ENCODE data around the gene UBL3. TPM values are rescaled to one million over a fixed set of nuclear protein-coding genes. Genes with fewer than 3 reads are reported as not detected.

The UBL3 gene
- total and polyA plus RNA-seq, 2 of the 8 experiments (the other 6 are each of a cell fraction or from before 2014, with no cell fraction given) = 5.3 to 16.1 TPM

DNA sequence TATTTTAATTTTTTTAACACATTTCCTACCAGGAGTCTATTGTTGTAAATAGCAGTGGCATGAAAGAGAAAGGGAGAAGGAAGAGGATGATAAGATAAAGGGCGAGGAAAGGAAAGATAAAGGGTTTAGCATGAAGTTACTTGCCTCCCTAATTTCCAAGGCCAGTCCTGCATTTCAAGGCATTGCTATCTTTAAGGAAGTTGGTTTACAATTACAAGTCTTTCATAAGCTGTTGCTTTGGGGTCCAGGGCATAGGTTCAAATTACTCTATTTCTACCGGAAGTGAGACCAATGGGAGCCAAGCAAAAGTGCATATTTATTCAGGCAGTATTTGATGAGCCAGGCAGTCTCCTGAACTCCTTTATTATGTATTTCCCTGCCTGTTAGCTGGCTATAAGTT is 27.7 kb upstream of the UBL3 start:
- CTCF ChIA-PET (ENCODE audit: partially characterized antibody) = interaction anchor here (1.2 to 1.5 kb wide), 4 partner anchors 11 to 237 kb away, joined by 3 to 4 read pairs (median 3); no protein-coding TSS in a partner anchor
- Histone ChIP-seq H3K4me1 (replicated peaks in 1 of 4; ENCODE audit: control insufficient read depth in 3 of 4, insufficient read depth in 4 of 4, low read length in 3 of 4) (peaks cover 0 to 10% (median 5%) of the 10 kb centered on the region in 4 experiments; a peak in 4 of 7 replicates), H4K20me1 (replicated peaks in 1 of 2; ENCODE audit: control insufficient read depth in 1 of 2, insufficient read depth in 2 of 2, low read length in 2 of 2) (no peaks in the 10 kb centered on the region), H2BK12ac (ENCODE audit: low read depth, low read length) (no peak overlapping the region), H4K8ac (ENCODE audit: extremely low read depth, insufficient read depth, low read length) (no peak overlapping the region), H2AK5ac (ENCODE audit: low read depth, low read length) (no peak overlapping the region), H3K27ac (ENCODE audit: low read depth, low read length) (no peak overlapping the region), H4K91ac (replicated peaks; ENCODE audit: insufficient read length, low read length) (no peak overlapping the region), H3K9ac (replicated peaks in 1 of 4; ENCODE audit: extremely low read depth in 1 of 4, low read depth in 3 of 4, low read length in 3 of 4) (no peak overlapping the region), H3K4me3 (ENCODE audit: extremely low read depth in 1 of 4, insufficient read depth in 2 of 4, low read depth in 3 of 4, low read length in 4 of 4) (no peak overlapping the region), H3K56ac (replicated peaks; ENCODE audit: insufficient read length, low read depth, low read length) (no peak overlapping the region), H3K79me2 (ENCODE audit: control insufficient read depth in 1 of 2, insufficient read depth in 2 of 2, low read length in 2 of 2) (no peaks in the 10 kb centered on the region), H2BK5ac (ENCODE audit: low read depth, low read length) (no peak overlapping the region), H2BK120ac (replicated peaks; ENCODE audit: low read depth, low read length) (no peak overlapping the region), H3K18ac (ENCODE audit: extremely low read depth, low read length) (no peak overlapping the region), H3K4ac (replicated peaks; ENCODE audit: insufficient read length, low read depth, low read length) (no peak overlapping the region), H3K23me2 (ENCODE audit: low read depth, low read length) (no peaks in the 10 kb centered on the region), H2BK20ac (ENCODE audit: low read length) (no peak overlapping the region), H3K27me3 (replicated peaks in 1 of 4; ENCODE audit: control insufficient read depth in 3 of 4, extremely low read depth in 1 of 4, insufficient read depth in 3 of 4, low read length in 3 of 4) (no peaks in the 10 kb centered on the region), H2AFZ (ENCODE audit: low read length) (no peak overlapping the region), H2BK15ac (ENCODE audit: low read length) (no peak overlapping the region), H4K5ac (ENCODE audit: insufficient read length, low read depth, low read length) (no peak overlapping the region), H3K36me3 (ENCODE audit: control insufficient read depth in 2 of 4, insufficient read depth in 4 of 4, low read length in 3 of 4) (no peaks in the 10 kb centered on the region), H3K23ac (ENCODE audit: insufficient read length) (no peak overlapping the region), H3K79me1 (ENCODE audit: low read depth, low read length) (no peaks in the 10 kb centered on the region), H3K14ac (ENCODE audit: insufficient read length) (no peak overlapping the region), H3K4me2 (ENCODE audit: insufficient read depth in 1 of 2, low read depth in 2 of 2, low read length in 2 of 2) (no peak overlapping the region), H3K9me3 (ENCODE audit: insufficient read depth in 2 of 2, low read depth in 1 of 2, low read length in 1 of 2) (no peaks in the 10 kb centered on the region)
- 58 to 100% methylated on average over 1 to 2 of the region's 2 CpGs for WGBS, 2 experiments (ENCODE audit: extremely low coverage in 1 of 2, insufficient coverage in 1 of 2, insufficient read length in 1 of 2, insufficient replicate concordance in 2 of 2, low coverage in 1 of 2, low lambda C conversion rate in 2 of 2, missing lambda C conversion rate in 1 of 2)
- POLR2A ChIA-PET (ENCODE audit: partially characterized antibody) = interaction anchor here (0.8 to 2.0 kb wide), 3 partner anchors 13 to 564 kb away, joined by 3 to 4 read pairs (median 3); no protein-coding TSS in a partner anchor
- DNase-seq (ENCODE audit: low read depth in 1 of 2, low spot score in 2 of 2) = no peak
- no peak for FAIRE-seq
- TF ChIP-seq RXRA (IDR thresholded peaks at IDR 0.05; ENCODE audit: insufficient read depth, low read depth, low read length) (no peak), MAX (IDR thresholded peaks at IDR 0.05) (no peak), ASH2L (IDR thresholded peaks at IDR 0.05; ENCODE audit: low read length) (no peak), POLR2AphosphoS5 (IDR thresholded peaks at IDR 0.05; ENCODE audit: low read depth, low read length) (no peak), CTBP2 (IDR thresholded peaks at IDR 0.05; ENCODE audit: borderline replicate concordance, insufficient read depth, insufficient read length, low read length) (no peak), TCF12 (IDR thresholded peaks at IDR 0.05; ENCODE audit: low read depth, low read length) (no peak), CBX8 (IDR thresholded peaks at IDR 0.05; ENCODE audit: borderline replicate concordance, low read depth, low read length) (no peak), USF2 (IDR thresholded peaks at IDR 0.05; ENCODE audit: low read length) (no peak), BRCA1 (IDR thresholded peaks at IDR 0.05; ENCODE audit: low read depth, low read length) (no peak), SRF (IDR thresholded peaks at IDR 0.05; ENCODE audit: low read depth, low read length) (no peak), KDM5A (IDR thresholded peaks at IDR 0.05; ENCODE audit: low read length) (no peak)
- TF ChIP-seq, protein P1, sequence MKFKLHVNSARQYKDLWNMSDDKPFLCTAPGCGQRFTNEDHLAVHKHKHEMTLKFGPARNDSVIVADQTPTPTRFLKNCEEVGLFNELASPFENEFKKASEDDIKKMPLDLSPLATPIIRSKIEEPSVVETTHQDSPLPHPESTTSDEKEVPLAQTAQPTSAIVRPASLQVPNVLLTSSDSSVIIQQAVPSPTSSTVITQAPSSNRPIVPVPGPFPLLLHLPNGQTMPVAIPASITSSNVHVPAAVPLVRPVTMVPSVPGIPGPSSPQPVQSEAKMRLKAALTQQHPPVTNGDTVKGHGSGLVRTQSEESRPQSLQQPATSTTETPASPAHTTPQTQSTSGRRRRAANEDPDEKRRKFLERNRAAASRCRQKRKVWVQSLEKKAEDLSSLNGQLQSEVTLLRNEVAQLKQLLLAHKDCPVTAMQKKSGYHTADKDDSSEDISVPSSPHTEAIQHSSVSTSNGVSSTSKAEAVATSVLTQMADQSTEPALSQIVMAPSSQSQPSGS (IDR thresholded peaks at IDR 0.05; ENCODE audit: low read length) = no peak
